DOHH2 (cell line): ENCODE data around the gene MDFIC.

Experiments
- EZH2phosphoT487 ChIP-seq: fragments of 200-600 bp; sonication (generic); IDR thresholded peaks from 2 replicates; pipeline ENCODE4 v1.6.1; 2017; ENCODE audit warnings: borderline replicate concordance, mild to moderate bottlenecking, antibody characterized with exemption, low read length, moderate library complexity, mixed read lengths
- TF ChIP-seq, protein P1 (sequence below): fragments of 200-600 bp; sonication (generic); IDR thresholded peaks from one replicate; pipeline ENCODE4 v1.5.1; 2014; ENCODE audit warnings: antibody characterized with exemption, mild to moderate bottlenecking, low read depth, low read length; ENCODE audit not compliant: poor library complexity, severe bottlenecking

DNA sequence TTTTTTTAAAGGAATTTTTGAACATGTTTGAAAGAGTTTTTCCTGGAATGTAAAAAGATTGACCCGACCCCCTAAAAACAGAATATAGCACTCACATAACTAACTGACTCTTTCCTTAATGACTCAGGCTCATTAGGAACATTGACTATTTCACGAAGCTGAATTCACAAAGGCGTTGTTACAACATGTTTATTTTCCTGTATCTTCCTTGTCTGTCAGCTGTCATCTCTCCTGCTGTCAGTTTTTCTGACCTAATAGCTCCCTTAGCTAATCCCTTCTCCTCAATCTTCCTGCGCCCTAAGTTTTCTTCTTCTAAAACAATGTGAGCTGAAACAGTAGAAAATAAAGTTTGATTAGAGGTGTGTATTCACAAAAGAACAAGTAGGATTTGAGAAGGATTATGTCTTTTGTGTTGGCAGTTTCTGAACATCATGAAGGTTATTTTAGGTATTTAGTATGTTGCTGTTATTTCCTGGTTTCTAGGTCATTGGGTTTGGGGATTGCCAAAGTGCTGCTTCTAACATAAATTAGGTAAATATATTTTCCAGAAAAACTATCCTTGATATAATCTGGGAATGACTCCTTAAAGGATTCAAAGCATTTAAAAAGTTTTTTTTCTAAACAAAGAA is 4.6 kb upstream of the MDFIC start:
- TF ChIP-seq, protein P1, sequence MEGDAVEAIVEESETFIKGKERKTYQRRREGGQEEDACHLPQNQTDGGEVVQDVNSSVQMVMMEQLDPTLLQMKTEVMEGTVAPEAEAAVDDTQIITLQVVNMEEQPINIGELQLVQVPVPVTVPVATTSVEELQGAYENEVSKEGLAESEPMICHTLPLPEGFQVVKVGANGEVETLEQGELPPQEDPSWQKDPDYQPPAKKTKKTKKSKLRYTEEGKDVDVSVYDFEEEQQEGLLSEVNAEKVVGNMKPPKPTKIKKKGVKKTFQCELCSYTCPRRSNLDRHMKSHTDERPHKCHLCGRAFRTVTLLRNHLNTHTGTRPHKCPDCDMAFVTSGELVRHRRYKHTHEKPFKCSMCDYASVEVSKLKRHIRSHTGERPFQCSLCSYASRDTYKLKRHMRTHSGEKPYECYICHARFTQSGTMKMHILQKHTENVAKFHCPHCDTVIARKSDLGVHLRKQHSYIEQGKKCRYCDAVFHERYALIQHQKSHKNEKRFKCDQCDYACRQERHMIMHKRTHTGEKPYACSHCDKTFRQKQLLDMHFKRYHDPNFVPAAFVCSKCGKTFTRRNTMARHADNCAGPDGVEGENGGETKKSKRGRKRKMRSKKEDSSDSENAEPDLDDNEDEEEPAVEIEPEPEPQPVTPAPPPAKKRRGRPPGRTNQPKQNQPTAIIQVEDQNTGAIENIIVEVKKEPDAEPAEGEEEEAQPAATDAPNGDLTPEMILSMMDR: no peak
- TF ChIP-seq EZH2phosphoT487: no peak
